DOHH2 (cell line): Measurements from ENCODE around the gene SMIM36.
"Not testable (repeated sequence)": the region's sequence is repeated elsewhere in the genome, so short reads cannot be mapped to it uniquely, and the experiment has no call there.

Experiments used
- CTCF ChIP-seq: fragments of 200-600 bp; sonication (generic); IDR thresholded peaks from one replicate; pipeline ENCODE4 v1.5.1; 2014; ENCODE audit warnings: antibody characterized with exemption, mild to moderate bottlenecking, low read depth, low read length; ENCODE audit not compliant: poor library complexity, severe bottlenecking
- EZH2phosphoT487 ChIP-seq: fragments of 200-600 bp; sonication (generic); IDR thresholded peaks from 2 replicates; pipeline ENCODE4 v1.6.1; 2017; ENCODE audit warnings: borderline replicate concordance, mild to moderate bottlenecking, antibody characterized with exemption, low read length, moderate library complexity, mixed read lengths

GRCh38 chr17:55465771-55466170, 45.5 kb downstream of the SMIM36 start:
- not testable (repeated sequence) for TF ChIP-seq CTCF, EZH2phosphoT487
